HepG2 (cell line): Measurements from ENCODE around the gene FXYD6. TPM values are rescaled to one million over a fixed set of nuclear protein-coding genes. Genes with fewer than 3 reads are reported as not detected.

Experiments used
- AKNA ChIP-seq: sonication (generic); formaldehyde crosslinking; IDR thresholded peaks from 2 replicates; pipeline ENCODE4 v1.4.0; 2020; ENCODE audit warnings: missing genetic modification reagents, borderline replicate concordance
- ATF2 ChIP-seq: sonication (generic); formaldehyde crosslinking; IDR thresholded peaks from 2 replicates; pipeline ENCODE4 v1.4.0; 2020; ENCODE audit warnings: missing genetic modification reagents
- CBX5 ChIP-seq: sonication (generic); formaldehyde crosslinking; IDR thresholded peaks from 2 replicates; pipeline ENCODE4 v1.4.0; 2020; ENCODE audit warnings: missing genetic modification reagents, borderline replicate concordance
- HOMEZ ChIP-seq: IDR thresholded peaks from 2 replicates; pipeline ENCODE4 v1.6.1; 2016; ENCODE audit warnings: low read depth
- IKZF5 ChIP-seq: IDR thresholded peaks from 2 replicates; pipeline ENCODE4 v1.6.1; 2018; ENCODE audit warnings: missing genetic modification reagents, mild to moderate bottlenecking, missing compliant biosample characterization
- JUND ChIP-seq: sonication (generic); formaldehyde crosslinking; IDR thresholded peaks from 2 replicates; pipeline ENCODE4 v1.8.0; 2022; ENCODE audit warnings: mild to moderate bottlenecking, missing genetic modification reagents
- KMT2B ChIP-seq: IDR thresholded peaks from 2 replicates; pipeline ENCODE4 v1.6.1; 2016; ENCODE audit warnings: missing genetic modification reagents, missing compliant biosample characterization
- MXD3 ChIP-seq: IDR thresholded peaks from 2 replicates; pipeline ENCODE4 v1.6.1; 2016; ENCODE audit warnings: mild to moderate bottlenecking, missing biosample characterization, missing genetic modification reagents
- RBM22 ChIP-seq: fragments of 200-400 bp; formaldehyde crosslinking; optimal IDR thresholded peaks from 2 replicates; pipeline ENCODE3; 2017; ENCODE audit warnings: mild to moderate bottlenecking, low read length, moderate library complexity
- RCOR2 ChIP-seq: IDR thresholded peaks from 2 replicates; pipeline ENCODE4 v1.6.1; 2016; ENCODE audit warnings: missing biosample characterization, missing genetic modification reagents
- RFX5 ChIP-seq: IDR thresholded peaks from 2 replicates; pipeline ENCODE4 v1.6.1; 2011; ENCODE audit warnings: low read depth, low read length, improper control_type of control experiment
- ZC3H4 ChIP-seq: sonication (generic); formaldehyde crosslinking; IDR thresholded peaks from 2 replicates; pipeline ENCODE4 v1.4.0; 2020; ENCODE audit warnings: missing genetic modification reagents, borderline replicate concordance
- ZKSCAN8 ChIP-seq: IDR thresholded peaks from 2 replicates; pipeline ENCODE4 v1.6.1; 2016; ENCODE audit warnings: borderline replicate concordance, missing genetic modification reagents, missing compliant biosample characterization
- ZNF256 ChIP-seq: sonication (generic); formaldehyde crosslinking; conservative IDR thresholded peaks from 2 replicates; pipeline ENCODE4 v1.4.0; 2020; ENCODE audit warnings: missing genetic modification reagents
- ZNF264 ChIP-seq: sonication (generic); formaldehyde crosslinking; IDR thresholded peaks from 2 replicates; pipeline ENCODE4 v1.4.0; 2020; ENCODE audit warnings: missing genetic modification reagents
- ZNF292 ChIP-seq: sonication (generic); formaldehyde crosslinking; IDR thresholded peaks from 2 replicates; pipeline ENCODE4 v1.8.1; 2022; ENCODE audit warnings: mild to moderate bottlenecking, low read depth, missing genetic modification reagents, borderline replicate concordance
- ZNF572 ChIP-seq: sonication (generic); formaldehyde crosslinking; IDR thresholded peaks from 2 replicates; pipeline ENCODE4 v1.5.1; 2020; ENCODE audit warnings: mild to moderate bottlenecking, missing genetic modification reagents
- ZNF597 ChIP-seq: sonication (generic); formaldehyde crosslinking; IDR thresholded peaks from 2 replicates; pipeline ENCODE4 v1.5.0; 2020; ENCODE audit warnings: missing genetic modification reagents
- ZNF788 ChIP-seq: sonication (generic); formaldehyde crosslinking; IDR thresholded peaks from 2 replicates; pipeline ENCODE4 v1.5.0; 2020; ENCODE audit warnings: mild to moderate bottlenecking, missing genetic modification reagents, borderline replicate concordance
- ZSCAN25 ChIP-seq: sonication (generic); formaldehyde crosslinking; IDR thresholded peaks from 2 replicates; pipeline ENCODE4 v1.8.0; 2022; ENCODE audit warnings: mild to moderate bottlenecking, missing genetic modification reagents
- polyA plus RNA-seq, 8 experiments: library from polyadenylated mRNA; depleted of rRNA in 3 of 8; stranded (reverse) in 7 of 8; unstranded in 1 of 8; fragments of >200 nt; fragmentation: Illumina TruSeq in 4 of 8; extraction: Trizol in 4 of 8; gene quantifications; 2 replicates each; pipeline versions ENCODE4 v1.2.1 to v1.2.3, GENCODE V29; 2011 to 2016; ENCODE audit warnings: low read depth in 4 of 8, missing spikeins in 1 of 8, mixed read lengths in 1 of 8; ENCODE audit not compliant: insufficient read depth in 1 of 8
- total RNA-seq, 5 experiments: library from RNA; depleted of rRNA; stranded (reverse); fragments of >200 nt; fragmentation: Illumina TruSeq; extraction: Trizol; gene quantifications; 2 replicates each; pipeline ENCODE4 v1.2.3, GENCODE V29; 2016; ENCODE audit warnings: low read depth in 1 of 5

FXYD6 gene
- total and polyA plus RNA-seq, 2 of the 13 experiments (the other 11 are each of a cell fraction or from before 2014, with no cell fraction given), result not detected

GRCh38 chr11:117816151-117816741, 60.2 kb downstream of the FXYD6 start (continued):
- TF ChIP-seq HOMEZ (CRISPR knock-in tag), result no peak
- no peak for TF ChIP-seq ZNF597 (CRISPR knock-in tag)
- peak; percentile 40; the same call in 1 of the 2 replicates for TF ChIP-seq ZNF264 (CRISPR knock-in tag)
- no peak for TF ChIP-seq ATF2 (CRISPR knock-in tag)
- TF ChIP-seq ZNF788 (CRISPR knock-in tag), result peak; percentile 58; the same call in 1 of the 2 replicates
- TF ChIP-seq RFX5, result no peak
- TF ChIP-seq ZC3H4 (CRISPR knock-in tag), result no peak
- TF ChIP-seq JUND (CRISPR knock-in tag), result no peak
- TF ChIP-seq AKNA (CRISPR knock-in tag), result no peak
- TF ChIP-seq ZNF292 (CRISPR knock-in tag), result peak; percentile 83
- TF ChIP-seq MXD3 (CRISPR knock-in tag), result 0 out of 2 replicates have a peak, but pooled peaks have one; percentile 31
- no peak for TF ChIP-seq ZNF256 (CRISPR knock-in tag)
- TF ChIP-seq RCOR2 (CRISPR knock-in tag), result no peak
- no peak for TF ChIP-seq ZNF572 (CRISPR knock-in tag)
- TF ChIP-seq IKZF5 (CRISPR knock-in tag), result no peak
- TF ChIP-seq ZSCAN25 (CRISPR knock-in tag), result peak; percentile 84; the same call in 1 of the 2 replicates
- no peak for TF ChIP-seq ZKSCAN8
- peak; percentile 10 for TF ChIP-seq RBM22
- TF ChIP-seq CBX5 (CRISPR knock-in tag), result no peak
- TF ChIP-seq KMT2B (CRISPR knock-in tag), result no peak
